Keratinocyte (primary cell): ENCODE measurements around the gene GPR15. TPM values are rescaled to one million over a fixed set of nuclear protein-coding genes. Genes with fewer than 3 reads are reported as not detected.

Experiments used
- DNase-seq: peaks from one replicate; pipeline ENCODE4 v3.0.0-alpha.2; 2011; ENCODE audit warnings: low read depth, missing footprints, low spot score
- FAIRE-seq: peaks from 2 replicates; lab custom pipeline; 2011; peaks lifted over from hg19 to GRCh38; lab: Jason Lieb, UNC
- H2AFZ ChIP-seq: 2 replicates; pipeline ENCODE4 v1.6.0; 2012; ENCODE audit warnings: low read length, control low read depth, inconsistent platforms; ENCODE audit not compliant: control insufficient read depth
- H3K27ac ChIP-seq: 2 replicates; pipeline ENCODE4 v1.5.1; 2011; ENCODE audit warnings: low read length; ENCODE audit not compliant: control insufficient read depth, insufficient read depth
- H3K27me3 ChIP-seq: 3 replicates; pipeline ENCODE4 v1.6.0; 2011; ENCODE audit warnings: low read length; ENCODE audit not compliant: control insufficient read depth, insufficient read depth; ENCODE audit errors: extremely low read depth
- H3K36me3 ChIP-seq, 2 experiments: 2 replicates in 1 of 2; 3 replicates in 1 of 2; pipeline ENCODE4 v1.5.1; 2011; ENCODE audit warnings: low read length in 2 of 2, mild to moderate bottlenecking in 1 of 2; ENCODE audit not compliant: control insufficient read depth in 2 of 2, insufficient read depth in 2 of 2; ENCODE audit errors: extremely low read depth in 1 of 2
- H3K4me1 ChIP-seq: 3 replicates; pipeline ENCODE4 v1.5.1; 2011; ENCODE audit warnings: low read length; ENCODE audit not compliant: control insufficient read depth, insufficient read depth; ENCODE audit errors: extremely low read depth
- H3K4me2 ChIP-seq: 3 replicates; pipeline ENCODE4 v1.6.0; 2011; ENCODE audit warnings: low read depth, low read length; ENCODE audit not compliant: control insufficient read depth, insufficient read depth; ENCODE audit errors: extremely low read depth
- H3K4me3 ChIP-seq, 3 experiments: fragments of 200-600 bp in 1 of 3; sonication (generic) in 1 of 3; 2 replicates in 2 of 3; 3 replicates in 1 of 3; pipeline ENCODE4 v1.5.1; 2011 to 2016; ENCODE audit warnings: low read length in 3 of 3, mild to moderate bottlenecking in 3 of 3, control low read depth in 2 of 3, inconsistent platforms in 1 of 3, low read depth in 1 of 3, mixed read lengths in 1 of 3, mixed run types in 1 of 3, moderate library complexity in 1 of 3; ENCODE audit not compliant: control insufficient read depth in 2 of 3, insufficient read depth in 2 of 3; ENCODE audit errors: extremely low read depth in 1 of 3
- H3K79me2 ChIP-seq: 2 replicates; pipeline ENCODE4 v1.6.0; 2012; ENCODE audit warnings: low read length; ENCODE audit not compliant: control insufficient read depth, insufficient read depth
- H3K9ac ChIP-seq: 3 replicates; pipeline ENCODE4 v1.6.0; 2011; ENCODE audit warnings: low read length; ENCODE audit not compliant: control insufficient read depth, insufficient read depth; ENCODE audit errors: extremely low read depth
- H3K9me1 ChIP-seq: 3 replicates; pipeline ENCODE4 v1.6.0; 2011; ENCODE audit warnings: low read length; ENCODE audit not compliant: control insufficient read depth, insufficient read depth; ENCODE audit errors: extremely low read depth
- H3K9me3 ChIP-seq: 2 replicates; pipeline ENCODE4 v1.5.1; 2012; ENCODE audit warnings: low read depth, low read length; ENCODE audit not compliant: control insufficient read depth
- H4K20me1 ChIP-seq: 3 replicates; pipeline ENCODE4 v1.6.0; 2011; ENCODE audit warnings: low read length; ENCODE audit not compliant: control insufficient read depth, insufficient read depth; ENCODE audit errors: extremely low read depth
- EZH2 ChIP-seq: IDR thresholded peaks from one replicate; pipeline ENCODE4 v1.6.1; 2012; ENCODE audit warnings: inconsistent platforms, mild to moderate bottlenecking, low read length, moderate library complexity
- dilution Hi-C: fragments of 300-500 bp; cut with MboI; formaldehyde crosslinking; loops from one replicate; pipeline ENCODE4 v1.7.0; 2020; ENCODE audit warnings: low sequenced_read_pairs; ENCODE audit not compliant: extremely low pct_ligation_motif_present
- polyA plus RNA-seq, 5 experiments: library from polyadenylated mRNA; depleted of rRNA in 3 of 5; stranded (reverse) in 3 of 5; stranded (forward) in 1 of 5; unstranded in 1 of 5; fragments of >200 nt; gene quantifications; 1 replicate in 1 of 5; 2 replicates in 3 of 5; 3 replicates in 1 of 5; pipeline versions ENCODE4 v1.2.1 to v1.2.3, GENCODE V29; 2011 to 2012; ENCODE audit warnings: missing spikeins in 2 of 5, low read depth in 1 of 5, low replicate concordance in 1 of 5
- TF ChIP-seq, protein P1 (sequence below), 3 experiments: IDR thresholded peaks in 1 of 3; conservative IDR thresholded peaks in 1 of 3; optimal IDR thresholded peaks in 1 of 3; 2 replicates in 2 of 3; 3 replicates in 1 of 3; pipeline versions ENCODE3 to v1.5.1; 2011; ENCODE audit warnings: low read length in 3 of 3, mild to moderate bottlenecking in 3 of 3, moderate library complexity in 2 of 3, control low read depth in 1 of 3, inconsistent platforms in 1 of 3; ENCODE audit not compliant: insufficient read depth in 2 of 3; ENCODE audit errors: extremely low read depth in 1 of 3

Gene GPR15
- polyA plus RNA-seq, 1 donor (not counting 4 experiments of a cell fraction or from before 2014, with no cell fraction given), result not detected

DNA sequence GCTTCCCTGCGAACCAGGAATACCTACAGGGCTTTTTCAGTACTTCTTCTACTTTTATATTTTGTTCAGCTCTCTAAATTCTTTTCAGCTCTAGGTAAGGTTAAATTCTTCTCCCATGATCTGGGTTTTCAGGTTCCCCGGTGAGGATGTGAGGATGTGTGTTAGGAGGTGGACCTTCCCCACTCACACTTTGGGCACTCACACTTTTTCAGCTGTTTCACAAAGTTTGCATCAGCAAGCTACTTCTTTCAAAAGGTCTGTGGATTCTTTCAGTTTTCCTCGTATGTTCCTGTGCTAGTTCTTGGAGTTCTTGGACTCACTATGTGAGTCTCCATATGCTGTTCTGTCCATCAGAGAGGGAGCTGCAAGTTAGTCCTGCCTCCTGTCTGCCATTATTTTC lies 48.2 kb upstream of the GPR15 start:
- Histone ChIP-seq H3K9me3 (no peaks in the 10 kb centered on the region), H3K36me3 (no peaks in the 10 kb centered on the region), H2AFZ (peak overlapping the region; percentile 50), H3K4me1 (peaks cover 19% of the 10 kb centered on the region), H3K79me2 (no peaks in the 10 kb centered on the region), H3K27me3 (no peaks in the 10 kb centered on the region), H4K20me1 (no peaks in the 10 kb centered on the region), H3K27ac (peak overlapping the region; percentile 91), H3K9ac (peak overlapping the region; percentile 64), H3K4me3 (peak overlapping the region in 2 of 3 experiments; percentile 35 to 43), H3K9me1 (no peaks in the 10 kb centered on the region), H3K4me2 (peak overlapping the region; percentile 86)
- FAIRE-seq (no peak), DNase-seq (no peak)
- TF ChIP-seq, protein P1, sequence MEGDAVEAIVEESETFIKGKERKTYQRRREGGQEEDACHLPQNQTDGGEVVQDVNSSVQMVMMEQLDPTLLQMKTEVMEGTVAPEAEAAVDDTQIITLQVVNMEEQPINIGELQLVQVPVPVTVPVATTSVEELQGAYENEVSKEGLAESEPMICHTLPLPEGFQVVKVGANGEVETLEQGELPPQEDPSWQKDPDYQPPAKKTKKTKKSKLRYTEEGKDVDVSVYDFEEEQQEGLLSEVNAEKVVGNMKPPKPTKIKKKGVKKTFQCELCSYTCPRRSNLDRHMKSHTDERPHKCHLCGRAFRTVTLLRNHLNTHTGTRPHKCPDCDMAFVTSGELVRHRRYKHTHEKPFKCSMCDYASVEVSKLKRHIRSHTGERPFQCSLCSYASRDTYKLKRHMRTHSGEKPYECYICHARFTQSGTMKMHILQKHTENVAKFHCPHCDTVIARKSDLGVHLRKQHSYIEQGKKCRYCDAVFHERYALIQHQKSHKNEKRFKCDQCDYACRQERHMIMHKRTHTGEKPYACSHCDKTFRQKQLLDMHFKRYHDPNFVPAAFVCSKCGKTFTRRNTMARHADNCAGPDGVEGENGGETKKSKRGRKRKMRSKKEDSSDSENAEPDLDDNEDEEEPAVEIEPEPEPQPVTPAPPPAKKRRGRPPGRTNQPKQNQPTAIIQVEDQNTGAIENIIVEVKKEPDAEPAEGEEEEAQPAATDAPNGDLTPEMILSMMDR (optimal IDR thresholded peaks at IDR 0.05 in 1 of 3, IDR thresholded peaks at IDR 0.05 in 1 of 3, conservative IDR thresholded peaks at IDR 0.05 in 1 of 3; ENCODE audit: extremely low read depth in 1 of 3, insufficient read depth in 2 of 3, low read length in 3 of 3), result no peak
- no peak for TF ChIP-seq EZH2
- dilution Hi-C loops, result no loop called here

- DNase-seq, result no peak
- Histone ChIP-seq H3K9me1 (no peaks in the 10 kb centered on the region), H3K4me1 (peaks cover 16% of the 10 kb centered on the region), H3K27me3 (no peaks in the 10 kb centered on the region), H3K4me2 (no peak within 1 kb of the TSS), H3K79me2 (no peaks in the 10 kb centered on the region), H3K27ac (no peak within 1 kb of the TSS), H2AFZ (no peak within 1 kb of the TSS), H3K9me3 (no peaks in the 10 kb centered on the region), H3K4me3 (no peak within 1 kb of the TSS), H3K36me3 (no peaks in the 10 kb centered on the region), H4K20me1 (no peaks in the 10 kb centered on the region), H3K9ac (no peak within 1 kb of the TSS)
- no peak for FAIRE-seq
- dilution Hi-C loops, result no loop called here
- TF ChIP-seq, protein P1 (optimal IDR thresholded peaks at IDR 0.05 in 1 of 3, IDR thresholded peaks at IDR 0.05 in 1 of 3, conservative IDR thresholded peaks at IDR 0.05 in 1 of 3; ENCODE audit: extremely low read depth in 1 of 3, insufficient read depth in 2 of 3, low read length in 3 of 3), result no peak
- TF ChIP-seq EZH2, result no peak
Observed at GRCh38 chr3:98497381-98497780, 34.4 kb upstream of the GPR15 start, which contains the start of gene OR5K2. TSS of gene OR5K2 (plus strand) at chr3:98497681. CDS start at chr3:98497681, 0 bp downstream.
